GM11168 (cell line): Measurements from ENCODE around the gene KCNE3.
"Not testable (repeated sequence)": the region's sequence is repeated elsewhere in the genome, so short reads cannot be mapped to it uniquely, and the experiment has no call there.

ENCODE experiments used
- in situ Hi-C: fragments of 300-500 bp; cut with MboI; formaldehyde crosslinking; loops from one replicate; pipeline ENCODE4 v1.12.0; 2022; ENCODE audit warnings: low sequenced_read_pairs; ENCODE audit not compliant: unreplicated experiment

KCNE3 gene

GRCh38 chr11:74449369-74449931 is 17.9 kb downstream of the KCNE3 start:
- in situ Hi-C loops = loop anchor here (10.0 kb wide), 2 partner anchors 175 to 205 kb away; no protein-coding TSS in a partner anchor

- in situ Hi-C loops = loop anchor here (10.0 kb wide), 2 partner anchors 173 to 203 kb away; no protein-coding TSS in a partner anchor
Observed at GRCh38 chr11:74447720-74448119, 19.6 kb downstream of the KCNE3 start.

- in situ Hi-C loops = loop anchor here (10.0 kb wide), 2 partner anchors 172 to 202 kb away; no protein-coding TSS in a partner anchor
Observed at GRCh38 chr11:74446532-74446938, 20.8 kb downstream of the KCNE3 start.

- in situ Hi-C loops = loop anchor here (10.0 kb wide), 2 partner anchors 169 to 199 kb away; no protein-coding TSS in a partner anchor
Observed at GRCh38 chr11:74444173-74444826, 23.0 kb downstream of the KCNE3 start.

GRCh38 chr11:74443071-74443864 is 24.1 kb downstream of the KCNE3 start:
- in situ Hi-C loops = loop anchor here (10.0 kb wide), 2 partner anchors 168 to 198 kb away; no protein-coding TSS in a partner anchor

- in situ Hi-C loops = loop anchor here (10.0 kb wide), 2 partner anchors 168 to 198 kb away; no protein-coding TSS in a partner anchor
Observed at GRCh38 chr11:74442636-74443035, 24.7 kb downstream of the KCNE3 start.

GRCh38 chr11:74438681-74439080 is 28.7 kb downstream of the KCNE3 start:
- in situ Hi-C loops = no loop called here

GRCh38 chr11:74437441-74438042 is 29.8 kb downstream of the KCNE3 start:
- in situ Hi-C loops = no loop called here

- in situ Hi-C loops = no loop called here
Observed at GRCh38 chr11:74434528-74434927, 32.8 kb downstream of the KCNE3 start.

GRCh38 chr11:74429205-74429604 is 38.1 kb downstream of the KCNE3 start:
- in situ Hi-C loops = no loop called here

- in situ Hi-C loops = no loop called here
Observed at GRCh38 chr11:74427384-74427886, 39.9 kb downstream of the KCNE3 start.

- in situ Hi-C loops = no loop called here
Observed at GRCh38 chr11:74425100-74425499, 42.2 kb downstream of the KCNE3 start.

- in situ Hi-C loops = no loop called here
Observed at GRCh38 chr11:74418509-74418895, 48.8 kb downstream of the KCNE3 start.

GRCh38 chr11:74417860-74418508 is 49.4 kb downstream of the KCNE3 start:
- in situ Hi-C loops = no loop called here

- in situ Hi-C loops = no loop called here
Observed at GRCh38 chr11:74417379-74417804, 50.0 kb downstream of the KCNE3 start.

GRCh38 chr11:74416974-74417373 is 50.4 kb downstream of the KCNE3 start:
- in situ Hi-C loops = not testable (repeated sequence)

- in situ Hi-C loops = no loop called here
Observed at GRCh38 chr11:74412733-74413359, 54.5 kb downstream of the KCNE3 start.

- in situ Hi-C loops = no loop called here
Observed at GRCh38 chr11:74412321-74412720, 55.0 kb downstream of the KCNE3 start.

GRCh38 chr11:74409633-74410032 is 57.7 kb downstream of the KCNE3 start:
- in situ Hi-C loops = no loop called here
